HL-60 (cell line): ENCODE results near the gene PRPF6.

Experiments
- DNase-seq, 2 experiments: peaks; one replicate each; pipeline ENCODE4 v3.0.0-alpha.2; 2010 to 2020; ENCODE audit warnings: low read depth in 1 of 2, low spot score in 1 of 2
- H3K27ac ChIP-seq: fragments of 250-450 bp; sonication (Bioruptor Pico); replicated peaks from 2 replicates; pipeline ENCODE4 v1.5.1; 2020; ENCODE audit warnings: mild to moderate bottlenecking, moderate library complexity
- H3K27me3 ChIP-seq: fragments of 250-450 bp; sonication (Bioruptor Pico); 2 replicates; pipeline ENCODE4 v1.5.1; 2021; ENCODE audit warnings: mild to moderate bottlenecking, moderate library complexity; ENCODE audit not compliant: insufficient read depth, poor library complexity, severe bottlenecking
- H3K4me3 ChIP-seq: replicated peaks from 2 replicates; pipeline ENCODE4 v1.5.1; 2011; ENCODE audit warnings: mild to moderate bottlenecking, control low read depth, low read length; ENCODE audit not compliant: insufficient read depth
- GABPA ChIP-seq: IDR thresholded peaks from 2 replicates; pipeline ENCODE4 v1.6.1; 2012; ENCODE audit warnings: low read depth
- POLR2AphosphoS5 ChIP-seq: IDR thresholded peaks from 2 replicates; pipeline ENCODE4 v1.6.1; 2012; ENCODE audit warnings: low read depth
- SPI1 ChIP-seq: IDR thresholded peaks from 2 replicates; pipeline ENCODE4 v1.6.1; 2012; ENCODE audit warnings: low read depth, mild to moderate bottlenecking, borderline replicate concordance
- TF ChIP-seq, protein P1 (sequence below): IDR thresholded peaks from one replicate; pipeline ENCODE4 v1.5.1; 2011; ENCODE audit warnings: low read length, control low read depth, inconsistent platforms; ENCODE audit not compliant: insufficient read depth
- TF ChIP-seq, protein P2 (sequence below): IDR thresholded peaks from 2 replicates; pipeline ENCODE4 v1.6.1; 2012; ENCODE audit warnings: low read depth; ENCODE audit not compliant: insufficient replicate concordance

Gene PRPF6

DNA sequence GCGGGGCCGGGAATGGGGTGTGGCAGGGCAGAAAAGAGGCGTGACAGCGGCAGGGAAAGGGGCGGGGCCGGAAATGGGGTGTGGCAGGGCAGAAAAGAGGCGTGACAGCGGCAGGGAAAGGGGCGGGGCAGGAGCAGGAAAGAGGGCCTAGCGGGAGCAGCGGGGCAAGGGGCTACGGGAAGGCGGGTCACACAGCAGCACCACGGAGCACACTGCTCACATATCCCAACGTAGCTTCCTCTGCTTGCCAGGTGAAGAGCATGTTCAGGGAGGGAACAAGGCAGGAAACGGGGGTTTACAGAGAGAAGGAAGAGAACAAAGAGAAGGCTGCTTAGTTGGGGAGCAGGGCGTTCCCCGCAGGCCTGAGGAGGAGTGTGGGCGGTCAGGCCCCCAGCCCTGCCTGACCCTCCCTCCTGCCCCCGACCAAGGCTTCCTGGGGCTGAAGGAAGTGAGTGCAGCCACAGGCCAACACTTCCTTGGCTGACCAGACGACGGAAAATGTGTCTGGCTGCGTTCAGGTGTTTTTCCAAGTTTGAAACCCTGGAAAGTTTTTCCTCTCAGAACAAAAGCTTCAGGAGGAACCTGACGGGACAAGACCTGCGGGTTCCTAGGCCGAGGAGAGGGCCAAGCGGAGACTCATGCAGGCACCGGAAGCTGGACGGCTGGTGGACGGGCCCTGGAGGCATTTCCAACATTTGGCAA is 38.5 kb upstream of the PRPF6 start:
- Histone ChIP-seq H3K27ac (peak overlapping the region; percentile 44), H3K4me3 (no peak overlapping the region)
- TF ChIP-seq POLR2AphosphoS5 (peak; percentile 3; the same call in 1 of the 2 replicates), GABPA (no peak)
- TF ChIP-seq, protein P1, sequence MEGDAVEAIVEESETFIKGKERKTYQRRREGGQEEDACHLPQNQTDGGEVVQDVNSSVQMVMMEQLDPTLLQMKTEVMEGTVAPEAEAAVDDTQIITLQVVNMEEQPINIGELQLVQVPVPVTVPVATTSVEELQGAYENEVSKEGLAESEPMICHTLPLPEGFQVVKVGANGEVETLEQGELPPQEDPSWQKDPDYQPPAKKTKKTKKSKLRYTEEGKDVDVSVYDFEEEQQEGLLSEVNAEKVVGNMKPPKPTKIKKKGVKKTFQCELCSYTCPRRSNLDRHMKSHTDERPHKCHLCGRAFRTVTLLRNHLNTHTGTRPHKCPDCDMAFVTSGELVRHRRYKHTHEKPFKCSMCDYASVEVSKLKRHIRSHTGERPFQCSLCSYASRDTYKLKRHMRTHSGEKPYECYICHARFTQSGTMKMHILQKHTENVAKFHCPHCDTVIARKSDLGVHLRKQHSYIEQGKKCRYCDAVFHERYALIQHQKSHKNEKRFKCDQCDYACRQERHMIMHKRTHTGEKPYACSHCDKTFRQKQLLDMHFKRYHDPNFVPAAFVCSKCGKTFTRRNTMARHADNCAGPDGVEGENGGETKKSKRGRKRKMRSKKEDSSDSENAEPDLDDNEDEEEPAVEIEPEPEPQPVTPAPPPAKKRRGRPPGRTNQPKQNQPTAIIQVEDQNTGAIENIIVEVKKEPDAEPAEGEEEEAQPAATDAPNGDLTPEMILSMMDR = no peak
- TF ChIP-seq, protein P2, sequence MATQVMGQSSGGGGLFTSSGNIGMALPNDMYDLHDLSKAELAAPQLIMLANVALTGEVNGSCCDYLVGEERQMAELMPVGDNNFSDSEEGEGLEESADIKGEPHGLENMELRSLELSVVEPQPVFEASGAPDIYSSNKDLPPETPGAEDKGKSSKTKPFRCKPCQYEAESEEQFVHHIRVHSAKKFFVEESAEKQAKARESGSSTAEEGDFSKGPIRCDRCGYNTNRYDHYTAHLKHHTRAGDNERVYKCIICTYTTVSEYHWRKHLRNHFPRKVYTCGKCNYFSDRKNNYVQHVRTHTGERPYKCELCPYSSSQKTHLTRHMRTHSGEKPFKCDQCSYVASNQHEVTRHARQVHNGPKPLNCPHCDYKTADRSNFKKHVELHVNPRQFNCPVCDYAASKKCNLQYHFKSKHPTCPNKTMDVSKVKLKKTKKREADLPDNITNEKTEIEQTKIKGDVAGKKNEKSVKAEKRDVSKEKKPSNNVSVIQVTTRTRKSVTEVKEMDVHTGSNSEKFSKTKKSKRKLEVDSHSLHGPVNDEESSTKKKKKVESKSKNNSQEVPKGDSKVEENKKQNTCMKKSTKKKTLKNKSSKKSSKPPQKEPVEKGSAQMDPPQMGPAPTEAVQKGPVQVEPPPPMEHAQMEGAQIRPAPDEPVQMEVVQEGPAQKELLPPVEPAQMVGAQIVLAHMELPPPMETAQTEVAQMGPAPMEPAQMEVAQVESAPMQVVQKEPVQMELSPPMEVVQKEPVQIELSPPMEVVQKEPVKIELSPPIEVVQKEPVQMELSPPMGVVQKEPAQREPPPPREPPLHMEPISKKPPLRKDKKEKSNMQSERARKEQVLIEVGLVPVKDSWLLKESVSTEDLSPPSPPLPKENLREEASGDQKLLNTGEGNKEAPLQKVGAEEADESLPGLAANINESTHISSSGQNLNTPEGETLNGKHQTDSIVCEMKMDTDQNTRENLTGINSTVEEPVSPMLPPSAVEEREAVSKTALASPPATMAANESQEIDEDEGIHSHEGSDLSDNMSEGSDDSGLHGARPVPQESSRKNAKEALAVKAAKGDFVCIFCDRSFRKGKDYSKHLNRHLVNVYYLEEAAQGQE = no peak

GRCh38 chr20:63942969-63943807 is 37.7 kb upstream of the PRPF6 start:
- no peaks in the 10 kb centered on the region for H3K27me3 ChIP-seq
- TF ChIP-seq SPI1 (no peak), POLR2AphosphoS5 (no peak; the same call in 1 of the 2 replicates), GABPA (no peak)
- TF ChIP-seq, protein P1 = no peak
- TF ChIP-seq, protein P2 = no peak
- no peak for DNase-seq
- no peak overlapping the region for H3K4me3 ChIP-seq
- peak overlapping the region; percentile 44 for H3K27ac ChIP-seq

More for the DNA sequence above, 38.5 kb upstream of the PRPF6 start:
- DNase-seq = peak; percentile 52 to 79
- H3K27me3 ChIP-seq = no peaks in the 10 kb centered on the region

- TF ChIP-seq POLR2AphosphoS5 (no peak), GABPA (no peak), SPI1 (no peak)
- TF ChIP-seq, protein P1 = no peak
- TF ChIP-seq, protein P2 = no peak
- Histone ChIP-seq H3K27me3 (no peaks in the 10 kb centered on the region), H3K27ac (no peak overlapping the region), H3K4me3 (no peak overlapping the region)
- no peak for DNase-seq
These were observed 37.2 kb upstream of the PRPF6 start for GRCh38 chr20:63943808-63944077.
